Loucy (cell line): ENCODE data around the gene SHROOM3.

Experiments used
- CTCF ChIP-seq: fragments of 200-600 bp; sonication (generic); conservative IDR thresholded peaks from 2 replicates; pipeline ENCODE4 v1.5.1; 2014; ENCODE audit warnings: mild to moderate bottlenecking, antibody characterized with exemption, low read length
- EZH2phosphoT487 ChIP-seq: fragments of 200-600 bp; IDR thresholded peaks from 2 replicates; pipeline ENCODE4 v1.6.1; 2018; ENCODE audit warnings: antibody characterized with exemption, mild to moderate bottlenecking, moderate library complexity, borderline replicate concordance

- TF ChIP-seq CTCF (no peak), EZH2phosphoT487 (no peak)
Measured at GRCh38 chr4:76485450-76485849, 50.4 kb downstream of the SHROOM3 start.
